Fibroblast of skin of abdomen (primary cell): ENCODE data around the gene GALNT17.
A peak's percentile ranks its signal among the peaks of the same experiment; 100 is the strongest.

ENCODE experiments used
- DNase-seq: peaks from one replicate; pipeline ENCODE4 v3.0.0-alpha.2; 2013

The GALNT17 gene

GRCh38 chr7:71461572-71461971, 329.6 kb downstream of the GALNT17 start:
- DNase-seq, result no peak

GRCh38 chr7:71465741-71466189, 333.8 kb downstream of the GALNT17 start:
- no peak for DNase-seq

GRCh38 chr7:71466448-71467145, 334.7 kb downstream of the GALNT17 start:
- no peak for DNase-seq

DNA sequence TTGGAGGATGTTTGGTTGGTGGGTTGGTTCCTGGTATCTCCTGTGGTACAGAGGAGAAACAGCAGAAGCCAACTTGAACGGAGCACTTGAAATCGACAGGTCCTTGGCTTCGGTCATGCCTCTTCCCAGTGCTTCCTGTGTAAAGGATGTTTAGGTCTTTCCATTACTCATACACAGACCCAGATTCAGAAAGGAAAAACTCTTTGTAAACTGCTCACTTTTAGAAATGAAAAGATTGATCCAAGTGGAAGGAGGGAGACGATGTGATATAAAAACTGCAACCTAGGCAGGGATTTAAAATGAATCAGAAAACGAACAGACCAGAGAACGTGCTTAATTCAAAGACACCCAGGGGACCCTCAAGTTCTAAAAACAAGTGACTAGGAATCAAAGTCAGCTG, 338.4 kb downstream of the GALNT17 start:
- no peak for DNase-seq

DNA sequence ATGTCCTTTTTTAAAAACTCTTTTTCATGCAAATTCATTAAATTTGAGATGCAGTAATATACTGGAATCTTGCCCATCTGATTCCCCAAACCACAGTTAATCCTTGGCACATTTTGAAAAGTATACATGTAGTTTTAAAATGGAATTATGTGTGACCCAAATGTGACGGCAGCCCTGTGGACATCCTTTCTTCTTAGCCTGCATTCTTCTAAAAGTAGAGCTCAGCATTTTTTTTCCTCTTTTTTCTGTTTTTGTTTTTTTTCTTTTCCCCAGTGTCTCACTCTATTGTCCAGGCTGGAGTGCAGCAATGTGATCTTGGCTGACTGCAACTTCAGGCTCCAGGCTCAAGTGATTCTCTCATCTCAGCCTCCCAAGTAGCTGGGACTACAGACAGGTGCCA, 338.9 kb downstream of the GALNT17 start:
- DNase-seq, result no peak

DNA sequence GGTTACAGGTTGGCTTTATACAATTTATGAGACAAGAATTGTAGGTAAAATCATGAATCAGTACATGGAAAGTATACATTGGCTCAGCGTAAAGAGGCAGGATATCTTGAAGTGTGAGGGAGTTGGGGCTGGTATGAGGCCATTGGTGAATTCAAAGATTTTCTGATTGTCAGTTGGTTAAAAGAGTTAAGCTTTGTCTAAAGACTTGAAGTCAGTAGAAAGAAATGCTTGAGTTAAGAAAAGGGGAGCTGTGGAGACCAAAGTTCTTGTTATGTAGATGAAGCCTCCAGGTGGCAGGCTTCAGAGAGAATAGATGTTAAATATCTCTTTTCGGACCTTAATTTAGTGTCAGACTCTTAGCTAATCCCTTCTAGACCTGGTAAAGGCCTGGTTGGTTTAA, 341.0 kb downstream of the GALNT17 start:
- DNase-seq, result no peak

- DNase-seq, result no peak
Measured at GRCh38 chr7:71473366-71473967, 341.5 kb downstream of the GALNT17 start.

DNA sequence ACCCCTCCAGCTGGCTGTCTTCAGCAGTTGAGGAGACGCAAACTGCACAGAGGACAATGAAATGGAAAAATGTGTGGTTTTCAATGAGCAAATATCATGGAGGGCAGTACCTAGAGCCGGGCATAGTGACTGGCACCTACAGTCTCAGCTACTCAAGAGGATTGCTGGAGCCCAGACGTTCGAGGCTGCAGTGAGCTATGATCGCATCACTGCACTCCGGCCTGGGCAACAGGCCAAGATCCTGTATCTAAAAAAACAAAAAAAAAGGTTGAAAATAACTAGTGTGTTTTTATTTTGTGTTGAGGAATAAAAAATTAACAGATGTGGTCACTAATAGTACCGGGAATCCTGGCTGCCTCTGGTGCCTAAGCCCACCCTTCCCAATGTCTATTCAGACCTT, 345.5 kb downstream of the GALNT17 start:
- no peak for DNase-seq

- DNase-seq, result no peak
Measured at GRCh38 chr7:71479231-71479630, 347.3 kb downstream of the GALNT17 start.

DNA sequence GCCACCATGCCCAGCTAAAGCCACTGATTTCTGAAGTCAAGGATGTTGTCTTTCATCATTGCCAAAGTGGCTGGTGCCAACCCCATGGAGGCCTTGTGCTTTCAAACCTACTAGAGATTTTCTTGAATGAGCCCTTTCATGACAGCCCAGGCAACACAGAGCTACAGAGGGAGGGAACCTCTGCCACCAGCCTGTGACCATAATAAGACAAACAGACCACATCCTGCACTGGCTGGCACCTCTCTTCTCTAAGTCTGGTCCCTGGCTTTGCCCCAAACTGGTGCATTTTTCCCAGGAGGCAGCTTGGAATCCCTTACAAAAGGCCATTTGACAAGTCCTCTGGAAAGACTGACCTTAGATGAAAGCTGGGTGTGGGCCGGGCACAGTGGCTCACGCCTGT, 348.8 kb downstream of the GALNT17 start:
- DNase-seq, result no peak

DNA sequence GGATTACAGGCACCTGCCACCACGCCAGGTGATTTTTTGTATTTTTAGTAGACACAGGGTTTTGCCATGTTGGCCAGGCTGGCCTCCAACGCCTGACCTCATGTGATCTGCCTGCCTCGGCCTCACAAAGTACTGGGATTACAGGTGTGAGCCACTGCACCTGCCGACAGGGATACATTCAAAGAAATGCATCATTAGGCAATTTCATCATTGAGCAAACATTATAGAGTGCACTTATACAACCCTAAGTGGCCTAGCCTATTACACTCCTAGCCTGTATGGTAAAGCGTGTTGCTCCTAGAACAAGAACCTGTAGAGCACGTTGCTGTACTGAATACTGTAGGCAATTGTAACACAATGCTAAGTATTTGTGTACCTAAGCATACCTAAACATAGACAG, 350.3 kb downstream of the GALNT17 start:
- DNase-seq, result no peak

GRCh38 chr7:71484380-71484779, 352.4 kb downstream of the GALNT17 start:
- peak; percentile 77 for DNase-seq

DNA sequence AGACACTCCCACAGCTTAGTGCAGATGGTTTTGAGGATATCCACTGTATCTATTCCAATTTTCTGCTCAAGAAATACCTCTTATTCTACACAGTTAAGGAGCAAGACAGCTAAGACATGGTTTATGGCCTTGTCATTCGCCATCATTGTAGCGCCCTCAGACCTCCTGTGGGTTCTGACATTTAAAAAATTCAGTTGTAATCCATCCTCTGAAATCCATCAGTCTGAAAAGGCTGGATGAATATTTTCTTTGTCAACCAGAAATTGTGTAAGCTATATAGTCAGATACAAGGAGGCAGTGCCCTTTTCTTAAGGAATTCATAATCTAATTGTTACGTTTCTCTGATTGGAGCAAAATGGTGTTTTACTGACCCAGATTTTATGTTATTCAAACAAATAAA, 353.6 kb downstream of the GALNT17 start:
- DNase-seq, result peak; percentile 40

GRCh38 chr7:71486414-71486813, 354.5 kb downstream of the GALNT17 start:
- no peak for DNase-seq

GRCh38 chr7:71486856-71487628, 355.1 kb downstream of the GALNT17 start:
- peak; percentile 98 for DNase-seq

- DNase-seq, result peak; percentile 90
Measured at GRCh38 chr7:71488308-71488707, 356.4 kb downstream of the GALNT17 start.

- DNase-seq, result peak; percentile 62
Measured at GRCh38 chr7:71491336-71491735, 359.4 kb downstream of the GALNT17 start.

- no peak for DNase-seq
Measured at GRCh38 chr7:71495828-71496227, 363.9 kb downstream of the GALNT17 start.

GRCh38 chr7:71497256-71497946, 365.5 kb downstream of the GALNT17 start:
- no peak for DNase-seq

DNA sequence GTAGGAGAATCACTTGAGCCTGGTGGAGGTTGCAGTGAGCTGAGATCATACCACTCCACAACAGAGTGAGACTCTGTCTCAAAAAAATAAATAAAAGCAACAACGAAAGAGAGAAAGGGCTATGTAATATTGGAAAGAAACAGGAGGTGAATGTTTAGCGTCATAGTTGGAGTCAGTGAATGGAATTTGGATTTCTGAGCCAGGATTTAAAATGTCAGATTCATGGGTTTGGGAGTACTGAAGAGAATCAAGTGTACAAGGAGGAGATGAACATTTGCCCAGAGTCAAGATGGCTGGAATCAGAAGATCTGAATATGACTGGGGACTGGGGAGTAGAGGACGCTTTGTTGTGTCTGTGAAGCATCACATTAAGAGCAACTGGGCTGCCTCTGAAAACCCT, 366.4 kb downstream of the GALNT17 start:
- no peak for DNase-seq

DNA sequence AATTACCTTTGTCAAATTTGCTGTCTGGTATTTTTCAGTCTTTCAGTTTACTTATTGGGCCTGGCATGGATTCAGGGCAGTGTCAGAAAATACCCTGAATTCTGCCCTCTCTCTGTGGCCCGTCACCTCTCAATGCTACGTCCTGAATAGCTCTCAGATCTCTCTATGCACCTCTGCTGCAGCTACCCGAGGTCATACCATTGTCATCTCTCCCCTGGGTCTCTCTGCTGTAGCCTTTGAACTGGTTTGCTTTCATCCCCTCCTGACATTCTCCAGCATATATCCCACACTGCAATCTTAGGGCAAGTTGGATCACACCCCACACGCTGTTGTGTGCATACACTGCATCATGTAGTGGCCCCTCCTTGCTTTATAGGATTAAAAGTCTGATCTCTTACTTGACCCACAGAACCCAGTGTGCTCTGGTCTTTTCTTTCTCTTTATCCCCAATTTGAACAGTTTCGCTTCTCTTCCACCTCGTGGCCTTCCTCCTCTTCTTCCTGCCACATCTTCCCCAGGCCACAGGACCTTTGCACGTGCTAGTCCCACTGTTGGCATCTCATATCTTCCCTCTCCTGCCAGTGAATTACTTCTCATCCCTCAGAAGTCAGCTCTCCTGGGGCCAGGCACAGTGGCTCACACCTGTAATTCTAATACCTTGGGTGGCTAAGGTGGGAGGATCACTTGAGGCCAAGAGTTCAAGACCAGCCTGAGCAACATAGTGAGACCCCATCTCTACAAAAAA, 372.9 kb downstream of the GALNT17 start:
- no peak for DNase-seq

GRCh38 chr7:71506822-71507221, 374.9 kb downstream of the GALNT17 start:
- DNase-seq, result no peak
